HG03097 (cell line): Measurements from ENCODE around the gene NEMP2.
"Not testable (repeated sequence)": the region's sequence is repeated elsewhere in the genome, so short reads cannot be mapped to it uniquely, and the experiment has no call there.

Experiments used
- ATAC-seq: cut with Tn5 transposase; IDR thresholded peaks from one replicate; pipeline ENCODE4 v1.9.1; 2021; ENCODE audit not compliant: unreplicated experiment, low FRiP score

NEMP2 gene

DNA sequence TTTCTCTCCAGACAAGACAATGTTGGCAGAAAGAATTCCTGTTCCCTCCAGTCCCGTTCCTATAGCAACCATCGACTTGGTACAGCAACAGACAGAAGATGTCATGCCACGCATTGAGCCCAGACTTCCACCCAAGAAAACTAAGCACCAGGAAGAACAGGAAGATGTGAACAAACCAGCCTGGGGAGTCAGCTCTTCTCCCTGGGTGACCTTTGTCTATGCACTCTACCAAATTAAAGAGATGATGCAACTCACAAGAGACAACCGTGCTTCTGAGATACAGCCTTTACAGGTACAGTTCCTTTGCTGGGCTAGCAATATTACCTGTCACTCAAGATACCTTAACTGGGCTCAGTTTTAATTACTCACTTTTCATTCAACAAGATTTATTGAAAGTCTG, 37.1 kb downstream of the NEMP2 start:
- no peak for ATAC-seq

DNA sequence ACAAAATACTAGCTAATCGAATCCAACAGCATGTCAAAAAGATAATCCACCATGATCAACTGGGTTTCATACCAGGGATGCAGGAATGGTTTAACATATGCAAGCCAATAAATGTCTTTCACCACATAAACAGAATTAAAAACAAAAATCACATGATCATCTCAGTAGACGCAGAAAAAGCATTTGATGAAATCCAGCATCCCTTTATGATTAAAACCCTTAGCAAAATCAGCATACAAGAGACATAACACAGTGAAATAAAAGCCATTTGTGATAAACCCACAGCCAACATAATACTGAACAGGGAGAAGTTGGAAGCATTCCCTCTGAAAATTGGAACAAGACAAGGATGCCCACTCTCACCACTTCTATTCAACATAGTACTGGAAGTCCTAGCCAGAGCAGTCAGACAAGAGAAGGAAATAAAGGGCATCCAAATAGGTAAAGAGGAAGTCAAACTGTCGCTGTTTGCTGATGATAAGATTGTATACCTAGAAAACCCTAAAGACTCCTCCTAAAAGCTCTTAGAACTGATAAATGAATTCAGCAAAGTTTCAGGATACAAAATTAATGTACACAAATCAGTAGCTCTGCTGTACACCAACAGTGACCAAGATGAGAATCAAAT, 39.8 kb downstream of the NEMP2 start:
- not testable (repeated sequence) for ATAC-seq

DNA sequence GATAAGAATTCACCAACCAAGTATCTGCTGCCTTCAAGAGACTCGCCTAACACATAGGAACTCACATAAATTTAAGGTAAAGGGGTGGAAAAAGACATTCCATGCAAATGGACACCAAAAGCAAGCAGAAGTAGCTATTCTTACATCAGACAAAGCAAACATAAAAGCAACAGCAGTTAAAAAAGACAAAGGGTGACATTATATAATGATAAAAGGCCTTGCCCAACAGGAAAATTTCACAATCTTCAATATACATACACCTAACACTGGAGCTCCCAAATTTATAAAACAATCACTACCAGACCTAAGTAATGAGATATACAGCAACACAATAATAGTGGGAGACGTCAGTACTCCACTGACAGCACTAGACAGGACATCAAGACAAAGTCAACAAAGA, 41.4 kb downstream of the NEMP2 start:
- ATAC-seq = no peak

DNA sequence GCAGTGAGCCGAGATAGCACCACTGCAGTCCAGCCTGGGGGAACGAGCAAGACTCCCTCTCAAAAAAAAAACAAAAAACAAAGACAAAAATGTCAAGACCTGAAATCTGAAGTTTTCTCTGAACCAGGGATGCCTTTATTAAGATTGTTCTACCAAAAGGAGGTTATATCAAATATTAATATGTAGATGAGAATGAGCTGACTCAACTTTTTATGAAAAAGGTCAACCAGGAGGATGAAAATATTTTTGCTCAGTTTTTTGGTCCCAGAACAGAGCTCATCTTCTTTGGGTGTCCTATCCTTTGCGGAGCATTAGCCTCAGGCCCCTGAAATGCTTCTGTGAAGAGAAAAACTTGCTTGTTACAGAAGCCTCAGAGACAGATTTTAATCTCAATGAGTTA, 44.0 kb downstream of the NEMP2 start:
- no peak for ATAC-seq

DNA sequence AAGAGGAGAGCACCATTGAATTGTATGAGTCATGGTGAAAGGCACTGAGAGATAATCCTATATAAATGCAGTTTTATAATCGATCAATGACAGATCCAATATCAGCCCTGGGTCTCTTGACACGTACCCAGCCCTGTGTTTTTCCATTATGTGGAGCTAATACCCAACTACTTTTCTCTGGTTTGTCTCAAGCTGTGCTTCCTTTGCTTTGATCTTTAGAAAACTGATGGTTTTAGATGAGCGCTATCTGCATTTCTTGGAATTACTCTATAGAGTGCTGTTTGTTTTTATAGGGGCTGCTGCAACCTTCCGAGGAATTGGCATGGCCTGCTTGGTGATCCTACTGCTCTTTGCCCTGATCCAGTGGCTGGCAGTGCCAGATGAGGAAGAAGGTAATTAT, 45.0 kb downstream of the NEMP2 start:
- no peak for ATAC-seq

DNA sequence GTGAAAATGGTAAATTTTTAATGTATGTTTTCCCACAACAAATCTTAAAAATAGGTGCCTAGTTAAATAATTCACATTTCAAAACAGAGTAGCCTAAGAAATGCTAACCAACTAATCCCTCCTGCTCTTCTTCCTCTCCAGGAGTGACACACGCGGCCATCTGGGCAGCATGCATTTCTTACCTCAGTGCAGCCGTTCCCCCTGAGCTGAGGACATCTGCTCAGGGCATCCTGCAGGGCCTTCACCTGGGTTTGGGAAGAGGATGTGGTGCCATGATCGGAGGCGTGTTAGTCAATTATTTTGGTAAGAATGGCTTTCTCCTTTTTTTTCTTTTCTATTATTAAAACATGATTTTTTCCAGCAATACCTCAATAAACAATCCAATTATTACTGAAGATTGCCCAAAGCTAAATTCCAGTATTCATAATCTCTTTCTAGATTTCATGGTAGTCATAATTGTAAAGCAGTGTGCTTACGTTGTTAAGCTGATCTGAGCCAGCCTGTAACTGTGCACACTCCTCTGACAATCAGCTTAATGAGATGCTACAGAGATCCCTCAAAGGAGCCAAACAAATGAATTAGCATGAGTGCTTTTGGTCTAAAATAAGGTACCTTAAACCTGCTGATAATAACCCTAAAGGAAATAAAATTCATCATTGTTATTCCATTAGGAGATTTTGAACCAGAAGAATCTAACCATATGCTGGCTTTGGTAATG, 45.8 kb downstream of the NEMP2 start:
- no peak for ATAC-seq

DNA sequence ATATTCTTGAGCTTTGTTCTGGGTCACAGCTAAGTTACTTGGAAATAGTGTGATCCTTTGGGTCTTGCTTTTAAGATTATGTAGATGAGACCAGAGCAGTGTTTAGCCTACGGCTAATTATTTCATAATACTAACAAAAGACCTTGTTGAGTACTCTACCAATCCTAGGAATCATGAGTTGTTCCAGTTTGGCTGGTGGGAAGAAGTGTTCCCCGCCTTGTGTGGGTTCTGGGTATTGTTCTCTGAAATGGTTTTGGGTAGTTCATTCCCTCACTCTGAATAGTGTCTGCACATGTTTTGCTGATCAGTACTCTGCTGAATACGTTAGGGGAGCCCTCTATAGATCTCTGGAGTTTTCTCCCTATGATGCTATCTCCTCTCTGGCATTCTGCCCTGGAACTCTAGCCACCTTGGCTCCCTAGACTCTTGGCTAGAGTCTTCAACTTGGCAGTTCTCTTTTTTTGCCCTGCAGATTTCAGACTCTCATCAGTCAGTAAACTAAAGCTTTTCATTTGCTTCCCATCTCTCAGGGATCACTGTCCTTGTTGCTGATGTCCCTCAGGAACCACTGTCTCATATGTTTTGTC, 48.4 kb downstream of the NEMP2 start:
- ATAC-seq = no peak

DNA sequence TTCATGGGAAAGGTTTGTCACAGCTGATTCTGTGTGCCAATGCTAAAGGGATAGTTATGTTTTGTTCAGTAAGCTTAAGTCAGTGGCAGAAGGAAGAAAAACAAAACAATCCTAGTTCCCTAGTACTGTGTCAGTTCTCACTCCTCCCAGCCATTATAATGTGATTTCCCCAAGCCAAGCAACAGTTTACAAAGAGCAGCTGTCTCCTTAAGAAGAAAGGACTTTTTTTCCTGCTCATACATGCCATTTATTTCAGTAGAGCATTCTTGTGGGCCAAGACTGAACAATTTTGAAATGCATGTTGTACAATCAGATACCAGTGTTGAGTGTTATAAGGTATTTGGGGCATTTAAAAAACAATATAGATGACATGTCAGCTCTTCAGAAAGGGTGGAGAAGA, 52.1 kb downstream of the NEMP2 start:
- ATAC-seq = no peak

DNA sequence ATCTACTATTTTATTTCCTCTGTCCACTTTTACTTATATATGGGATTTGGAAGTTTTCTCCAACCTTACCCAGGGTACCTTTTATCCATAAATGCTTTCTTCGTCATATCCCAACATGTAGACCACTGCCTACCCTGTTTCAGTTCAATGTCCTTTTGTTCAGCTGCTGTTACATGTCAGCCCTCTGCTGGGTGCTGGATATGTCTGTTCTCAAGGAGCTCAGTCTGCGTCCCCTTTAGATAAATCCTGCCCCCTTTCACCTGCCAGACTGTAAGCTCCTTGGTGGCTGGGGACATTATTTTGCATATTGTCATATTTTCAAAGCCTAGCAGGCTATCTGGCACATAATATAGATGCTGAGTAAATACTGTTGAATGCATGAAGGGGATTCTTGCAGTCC, 53.2 kb downstream of the NEMP2 start:
- no peak for ATAC-seq

DNA sequence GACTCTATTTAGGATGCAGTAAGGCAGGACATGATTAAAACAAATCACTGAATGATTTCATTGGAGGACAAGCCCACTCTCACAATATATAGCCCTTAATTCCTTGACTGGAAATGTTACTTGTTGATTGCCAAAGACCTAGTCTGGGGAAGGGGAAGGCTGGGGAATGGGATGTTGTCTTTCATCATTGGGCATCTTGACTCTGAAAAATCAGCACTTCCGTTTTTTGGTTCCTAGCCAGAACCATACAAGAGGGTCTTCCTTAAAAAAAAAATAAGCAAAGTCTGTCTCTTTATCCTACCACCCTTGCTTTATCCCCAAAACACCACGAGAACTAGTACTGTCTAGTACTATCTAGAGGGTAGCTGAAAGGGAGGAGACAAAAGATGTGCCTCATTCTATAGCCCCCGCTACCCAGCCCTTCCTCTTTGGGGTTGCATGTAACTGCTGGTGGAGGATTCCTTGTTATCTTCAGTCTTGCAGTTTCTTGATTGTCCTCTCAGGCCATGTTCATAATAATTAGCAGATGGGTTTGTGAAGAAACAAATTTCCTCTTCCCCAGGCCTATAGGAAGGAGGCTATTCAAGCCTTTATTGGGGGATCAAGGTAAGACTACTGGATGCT, 55.8 kb downstream of the NEMP2 start:
- ATAC-seq = no peak

DNA sequence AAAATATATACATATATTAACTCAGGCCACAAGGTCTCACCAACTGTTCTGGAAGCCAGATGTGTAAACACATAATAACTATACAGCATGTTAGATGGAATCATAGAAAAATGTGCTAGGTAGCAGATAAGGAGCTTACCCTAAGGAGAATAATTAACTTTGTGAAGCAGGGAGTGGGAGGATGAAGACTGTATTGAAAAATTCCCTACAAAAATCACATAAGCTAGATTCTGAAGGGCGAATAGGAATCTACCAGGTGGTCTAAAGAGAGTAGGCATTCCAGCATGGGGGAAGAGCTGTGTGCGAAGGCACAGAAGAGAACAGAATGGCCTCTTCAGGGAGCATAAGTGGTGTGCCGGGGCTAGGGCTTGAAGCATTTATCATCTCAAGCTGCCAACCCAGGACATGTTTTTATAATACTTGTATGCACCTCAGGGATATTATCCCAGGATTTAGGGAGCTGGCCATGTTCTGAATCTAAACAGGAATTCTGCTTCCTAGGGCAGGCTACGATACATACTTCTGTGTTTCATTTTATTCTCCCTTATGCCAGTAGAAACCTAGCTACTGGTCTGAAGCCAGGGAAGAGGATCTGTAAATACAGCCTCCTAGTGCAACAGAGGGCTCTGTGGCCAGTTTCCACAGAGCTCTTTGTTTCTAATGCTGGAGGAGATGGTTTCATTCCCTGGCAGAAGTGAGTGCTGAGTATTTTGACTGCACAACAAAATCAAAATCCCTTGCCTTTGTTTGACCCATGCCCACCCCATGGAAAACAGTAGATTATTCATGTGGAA, 56.7 kb downstream of the NEMP2 start:
- ATAC-seq = no peak

DNA sequence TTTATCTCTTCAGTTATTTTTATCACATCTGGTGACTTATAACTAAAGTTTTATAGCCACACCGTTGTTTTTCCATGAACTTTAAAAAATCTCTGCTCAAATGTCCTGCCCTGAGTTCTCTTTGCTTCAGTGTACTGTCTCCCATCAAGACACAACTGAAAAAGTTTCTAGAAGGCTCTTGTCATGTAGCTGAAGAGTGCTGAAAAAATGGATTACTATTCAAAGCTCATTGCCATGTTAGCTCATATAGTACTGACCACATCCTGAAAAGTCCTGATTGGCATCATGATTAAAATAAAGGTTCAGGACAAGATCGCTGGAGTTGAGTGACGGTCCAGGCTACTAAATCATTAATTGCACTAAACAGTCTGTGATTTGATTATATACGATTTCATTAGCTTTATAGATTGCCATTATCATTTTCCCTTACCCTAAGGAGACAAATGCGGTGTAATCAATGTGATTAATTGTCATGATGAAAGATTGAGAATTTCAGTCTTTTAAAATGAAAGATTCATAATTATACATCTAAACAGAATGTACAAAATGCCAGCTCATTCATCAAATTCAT, 64.2 kb downstream of the NEMP2 start:
- ATAC-seq = no peak

DNA sequence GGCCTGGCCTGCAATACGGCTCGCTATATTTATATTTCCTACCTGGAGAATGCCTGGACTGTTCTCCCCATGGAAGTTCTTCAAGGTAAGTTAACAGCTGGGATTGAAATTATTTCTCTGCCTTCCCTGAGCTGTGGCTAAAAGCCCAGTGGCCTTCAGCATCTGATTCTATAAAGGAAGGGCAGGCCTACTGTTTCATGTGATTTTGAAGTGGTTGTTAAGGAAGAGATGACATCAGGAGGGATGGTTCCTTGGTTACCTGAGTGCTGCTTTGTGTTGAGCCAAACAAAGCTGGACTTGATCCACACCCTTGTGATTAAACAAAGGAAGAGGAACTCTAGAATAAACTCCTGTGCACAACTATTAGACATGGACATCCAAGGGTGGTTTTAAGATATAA, 64.8 kb downstream of the NEMP2 start:
- no peak for ATAC-seq

DNA sequence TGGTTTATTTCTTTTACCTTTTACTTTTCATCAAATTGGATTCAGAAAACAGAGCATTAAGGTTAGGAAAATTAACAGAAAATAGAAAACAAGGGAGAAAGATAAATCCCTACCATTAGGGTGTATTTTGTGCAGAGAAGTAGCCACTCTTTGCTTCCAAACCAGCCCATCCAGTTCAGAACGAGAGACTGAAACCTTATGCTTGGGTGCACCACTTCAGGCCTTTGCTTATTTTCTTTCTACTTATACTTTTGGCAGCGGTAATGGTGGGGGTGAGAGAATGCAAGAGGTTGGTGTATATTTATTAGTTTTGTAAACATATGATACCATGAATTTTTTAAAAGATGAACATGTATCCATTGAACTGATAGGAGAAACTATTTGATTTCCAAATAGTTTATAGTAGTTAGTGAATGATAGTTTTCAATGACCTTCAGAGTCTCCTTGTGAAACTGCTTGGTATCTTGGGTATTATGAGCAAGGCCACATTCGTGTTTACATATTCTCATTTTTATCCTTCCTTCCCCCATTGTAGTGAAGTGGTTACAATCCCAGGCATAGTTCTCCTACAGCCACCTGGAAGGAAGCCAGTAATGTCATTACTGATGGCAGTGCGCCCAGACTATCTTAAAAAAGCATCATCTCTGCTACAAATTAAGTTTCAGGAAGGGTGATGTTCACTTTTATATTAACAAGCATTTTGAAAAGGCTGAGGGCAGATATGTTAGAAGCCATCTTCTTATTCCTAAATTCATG, 65.5 kb downstream of the NEMP2 start:
- peak; percentile 72 for ATAC-seq

DNA sequence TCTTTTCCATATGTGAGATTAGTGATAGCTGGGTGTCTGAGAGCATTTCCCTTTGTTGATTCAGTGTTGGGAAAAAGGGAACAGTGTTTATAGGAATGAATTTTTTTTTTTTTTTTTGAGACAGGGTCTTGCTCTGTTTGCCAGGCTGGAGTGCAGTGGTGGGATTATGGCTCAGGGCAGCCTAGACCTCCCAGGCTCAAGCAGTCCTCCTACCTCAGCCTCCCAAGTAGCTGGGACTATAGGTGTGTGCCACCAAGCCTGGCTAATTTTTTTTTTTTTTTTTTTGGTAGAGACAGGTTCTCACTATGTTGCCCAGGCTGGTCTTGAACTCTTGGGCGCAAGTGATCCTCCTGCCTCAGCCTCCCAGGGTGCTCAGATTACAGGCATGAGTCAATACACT, 66.2 kb downstream of the NEMP2 start:
- not testable (repeated sequence) for ATAC-seq

DNA sequence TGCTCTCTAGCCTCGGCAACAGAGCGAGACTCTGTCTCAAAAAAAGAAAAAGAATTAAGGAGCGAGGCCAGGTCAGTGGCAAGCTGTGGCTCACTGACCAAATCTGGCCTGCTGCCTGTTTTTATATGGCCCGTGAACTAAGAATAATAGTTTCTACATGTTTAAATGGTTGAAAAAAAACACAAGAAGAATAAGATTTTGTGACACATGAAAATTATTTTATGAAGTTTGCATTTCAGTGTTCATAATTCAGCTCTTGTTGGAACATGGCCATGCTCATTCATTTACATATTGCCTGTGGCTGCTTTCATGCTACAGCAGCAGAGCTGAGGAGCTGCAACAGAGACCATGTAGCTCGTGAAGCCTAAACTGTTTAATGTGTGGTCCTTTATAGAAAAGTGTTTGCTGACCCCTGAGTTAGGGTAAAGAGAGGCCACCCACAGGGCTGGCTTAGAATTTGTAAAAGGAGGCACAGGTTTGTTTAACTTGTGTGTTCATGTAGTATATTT, 66.9 kb downstream of the NEMP2 start:
- no peak for ATAC-seq

DNA sequence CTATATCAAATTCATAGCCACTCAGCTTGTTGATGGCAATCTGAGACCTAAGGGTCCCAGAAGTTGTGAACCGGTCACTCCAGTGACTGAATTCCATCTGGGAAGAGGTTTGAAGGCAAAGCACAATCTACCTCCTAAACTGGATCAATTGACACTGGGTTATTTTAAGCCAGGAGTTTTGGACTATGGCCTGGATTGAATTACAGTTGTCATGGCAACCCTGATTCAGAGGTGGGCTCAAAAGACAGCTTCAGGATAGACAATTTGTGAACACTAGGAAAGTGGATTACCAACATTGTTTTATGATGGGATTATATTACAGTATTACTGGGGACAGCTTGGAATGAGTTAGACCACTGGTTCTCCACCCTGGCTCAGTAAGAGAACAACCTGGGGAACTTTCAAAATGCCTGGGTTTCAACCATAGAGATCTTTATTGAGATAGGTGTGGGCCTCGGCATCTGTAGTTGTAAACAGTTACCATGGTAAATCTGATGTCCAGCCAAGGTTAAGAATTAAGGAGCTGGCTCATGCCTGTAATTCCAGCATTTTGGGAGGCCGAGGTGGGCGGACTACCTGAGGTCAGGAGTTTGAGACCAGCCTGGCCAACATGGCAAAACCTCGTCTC, 67.6 kb downstream of the NEMP2 start:
- no peak for ATAC-seq

DNA sequence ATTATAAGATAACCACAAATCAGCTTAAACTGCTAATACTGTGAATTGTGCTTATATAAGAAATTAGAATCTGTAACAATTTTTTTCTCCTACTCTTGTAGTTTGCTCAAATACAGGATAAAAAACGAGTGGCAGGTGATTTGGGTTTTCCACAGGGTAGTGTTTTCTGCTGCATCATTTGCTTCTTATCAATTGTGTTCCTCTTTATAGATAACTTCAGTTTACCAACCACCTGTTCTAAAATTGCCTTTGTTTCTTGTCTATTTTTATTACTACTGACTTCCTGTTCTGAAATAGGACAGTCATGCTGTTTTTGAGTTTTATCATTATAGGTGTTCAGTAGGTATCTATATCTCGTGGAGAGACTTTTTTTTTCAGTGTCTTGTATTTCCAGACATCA, 69.5 kb downstream of the NEMP2 start:
- ATAC-seq = no peak

DNA sequence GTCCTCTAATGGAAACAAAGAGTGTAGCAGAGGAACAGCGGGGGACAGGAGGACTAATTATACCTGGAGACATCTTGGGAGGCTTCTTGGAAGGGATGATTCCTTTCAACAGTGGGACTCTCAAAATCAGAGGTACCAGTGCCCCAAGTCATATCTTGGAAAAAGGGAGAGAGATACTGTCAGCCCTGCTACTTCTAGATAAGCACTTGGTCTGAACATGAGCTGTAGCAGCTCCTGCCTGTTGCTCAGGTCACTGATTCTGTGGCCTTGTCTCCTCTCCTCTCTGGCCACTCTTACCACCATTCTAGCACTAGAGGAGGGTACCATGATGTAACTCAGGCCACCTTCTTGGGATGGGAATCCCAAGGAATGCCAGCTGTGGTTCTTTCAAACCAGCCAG, 71.9 kb downstream of the NEMP2 start:
- no peak for ATAC-seq
